RWPE1 (cell line): ENCODE results near the gene EFHC1.

Experiments
- CTCF ChIA-PET: fragments of 350-600 bp; sonication (Branson Sonifier 250); formaldehyde crosslinking; extraction: SDS; loops from one replicate; lab custom pipeline; 2021; lab: Yijun Ruan, JAX
- POLR2A ChIA-PET: fragments of 400-600 bp; formaldehyde crosslinking; extraction: SDS; loops from one replicate; lab custom pipeline; 2020; ENCODE audit warnings: antibody characterized with exemption; ENCODE audit not compliant: low non-redundant PET; lab: Yijun Ruan, JAX
- DNase-seq: peaks from one replicate; pipeline ENCODE4 v3.0.0; 2012; ENCODE audit warnings: low spot score
- H3K27ac ChIP-seq: fragments of 450-650 bp; 2 replicates; pipeline ENCODE4 v1.5.1; 2017
- TF ChIP-seq, protein P1 (sequence below): fragments of 450-650 bp; conservative IDR thresholded peaks from 2 replicates; pipeline ENCODE4 v1.5.1; 2017; ENCODE audit warnings: low read depth, mild to moderate bottlenecking

The EFHC1 gene

DNA sequence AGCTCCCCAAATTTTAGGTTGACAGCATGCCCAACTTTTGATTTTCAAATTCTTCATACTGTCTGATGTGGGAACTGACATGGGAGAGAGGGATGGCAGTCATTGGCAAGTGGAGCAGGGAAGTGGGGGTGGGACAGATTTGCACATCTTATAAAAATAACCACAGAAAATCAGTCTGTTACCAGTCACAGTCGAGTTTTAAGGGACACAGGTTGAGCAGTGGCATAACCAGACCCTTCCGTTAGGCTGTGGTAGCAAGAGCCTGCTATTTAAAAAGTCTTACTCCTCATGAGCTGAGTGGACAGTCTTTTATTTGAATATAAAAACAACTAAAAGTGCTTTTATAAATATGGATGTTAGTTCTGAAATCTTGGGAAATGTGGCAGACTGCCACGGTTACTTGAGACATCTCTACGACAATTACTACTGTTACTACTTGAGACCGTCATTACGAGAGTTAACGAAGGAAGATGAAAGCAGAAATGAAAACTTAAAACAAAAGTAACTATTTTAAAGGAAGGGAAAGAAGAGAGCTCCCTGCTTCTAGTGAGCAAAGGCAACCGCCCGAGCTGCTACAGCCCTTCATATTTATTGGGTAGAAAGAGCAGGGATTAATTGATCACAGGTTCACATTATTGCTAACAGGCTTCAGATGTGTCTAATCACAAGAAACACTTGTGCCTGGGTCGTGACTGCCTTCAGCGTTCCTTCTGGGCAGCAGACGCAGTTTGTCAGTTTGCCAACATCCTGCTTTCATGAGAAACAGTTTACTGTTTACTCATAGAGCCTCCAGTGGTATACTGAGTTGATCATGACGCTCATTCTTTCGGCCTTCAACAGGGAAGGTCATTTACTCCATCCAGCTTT lies 71.3 kb downstream of the EFHC1 start:
- CTCF ChIA-PET: no interaction called here
- TF ChIP-seq, protein P1, sequence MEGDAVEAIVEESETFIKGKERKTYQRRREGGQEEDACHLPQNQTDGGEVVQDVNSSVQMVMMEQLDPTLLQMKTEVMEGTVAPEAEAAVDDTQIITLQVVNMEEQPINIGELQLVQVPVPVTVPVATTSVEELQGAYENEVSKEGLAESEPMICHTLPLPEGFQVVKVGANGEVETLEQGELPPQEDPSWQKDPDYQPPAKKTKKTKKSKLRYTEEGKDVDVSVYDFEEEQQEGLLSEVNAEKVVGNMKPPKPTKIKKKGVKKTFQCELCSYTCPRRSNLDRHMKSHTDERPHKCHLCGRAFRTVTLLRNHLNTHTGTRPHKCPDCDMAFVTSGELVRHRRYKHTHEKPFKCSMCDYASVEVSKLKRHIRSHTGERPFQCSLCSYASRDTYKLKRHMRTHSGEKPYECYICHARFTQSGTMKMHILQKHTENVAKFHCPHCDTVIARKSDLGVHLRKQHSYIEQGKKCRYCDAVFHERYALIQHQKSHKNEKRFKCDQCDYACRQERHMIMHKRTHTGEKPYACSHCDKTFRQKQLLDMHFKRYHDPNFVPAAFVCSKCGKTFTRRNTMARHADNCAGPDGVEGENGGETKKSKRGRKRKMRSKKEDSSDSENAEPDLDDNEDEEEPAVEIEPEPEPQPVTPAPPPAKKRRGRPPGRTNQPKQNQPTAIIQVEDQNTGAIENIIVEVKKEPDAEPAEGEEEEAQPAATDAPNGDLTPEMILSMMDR: no peak
- no peak overlapping the region for H3K27ac ChIP-seq
- no peak for DNase-seq
- POLR2A ChIA-PET: no interaction called here

DNA sequence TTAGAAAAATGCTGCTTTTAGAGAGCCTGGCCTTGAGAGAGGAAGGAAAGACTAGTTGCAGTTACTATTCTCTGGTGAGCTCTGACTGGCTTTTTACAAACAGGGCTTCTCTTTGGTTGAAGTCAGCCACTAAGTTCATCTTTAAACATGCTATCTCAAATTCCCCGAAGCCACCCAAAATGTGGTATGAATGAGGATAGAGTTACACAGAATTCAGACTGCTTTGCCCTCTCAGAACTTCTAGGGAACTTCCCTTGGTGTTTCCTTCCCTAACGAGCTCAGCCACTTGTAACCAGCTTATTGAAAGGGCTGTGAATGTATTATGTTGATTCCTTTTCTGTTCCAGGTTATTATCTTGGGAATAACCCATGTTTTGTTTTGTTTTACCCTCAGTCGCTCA lies 73.5 kb downstream of the EFHC1 start:
- CTCF ChIA-PET: no interaction called here
- no peak for DNase-seq
- no peak overlapping the region for H3K27ac ChIP-seq
- POLR2A ChIA-PET: no interaction called here
- TF ChIP-seq, protein P1: no peak

DNA sequence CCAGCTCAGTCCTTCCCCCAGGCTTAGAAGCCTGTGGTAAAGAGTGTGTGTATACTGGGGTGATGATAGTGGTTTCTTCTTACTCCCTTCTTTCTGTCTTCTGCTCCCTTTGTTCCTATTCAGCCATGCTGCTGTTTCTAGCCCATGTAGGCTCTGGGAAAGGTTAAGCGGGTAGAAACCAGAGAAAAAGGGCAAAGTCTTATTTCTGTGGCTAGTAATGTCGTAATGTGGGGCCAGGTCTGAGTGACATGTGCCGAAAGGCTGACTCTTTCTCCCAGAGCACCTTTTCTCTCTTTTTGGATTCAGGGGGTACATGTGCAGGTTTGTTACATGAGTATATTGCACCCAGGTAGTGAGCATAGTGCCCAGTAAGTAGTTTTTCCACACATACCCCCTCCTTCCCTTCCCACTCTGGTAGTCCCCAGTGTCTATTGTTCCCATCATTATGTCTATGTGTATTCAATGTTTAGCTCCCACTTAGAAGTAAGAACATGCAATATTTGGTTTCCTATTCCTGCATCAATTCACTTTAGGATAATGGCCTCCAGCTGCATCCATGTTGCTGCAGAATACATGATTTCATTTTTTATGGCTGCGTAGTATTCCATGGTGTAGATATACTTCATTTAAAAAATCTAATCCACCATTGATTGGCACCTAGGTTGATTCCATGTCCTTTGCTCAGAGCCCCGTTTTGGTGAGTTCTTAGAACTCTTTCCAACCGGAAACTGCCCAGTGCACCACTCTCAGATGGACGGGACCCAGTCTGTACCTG lies 74.3 kb downstream of the EFHC1 start:
- no peak overlapping the region for H3K27ac ChIP-seq
- DNase-seq: no peak
- POLR2A ChIA-PET: no interaction called here
- TF ChIP-seq, protein P1: no peak
- CTCF ChIA-PET: no interaction called here

DNA sequence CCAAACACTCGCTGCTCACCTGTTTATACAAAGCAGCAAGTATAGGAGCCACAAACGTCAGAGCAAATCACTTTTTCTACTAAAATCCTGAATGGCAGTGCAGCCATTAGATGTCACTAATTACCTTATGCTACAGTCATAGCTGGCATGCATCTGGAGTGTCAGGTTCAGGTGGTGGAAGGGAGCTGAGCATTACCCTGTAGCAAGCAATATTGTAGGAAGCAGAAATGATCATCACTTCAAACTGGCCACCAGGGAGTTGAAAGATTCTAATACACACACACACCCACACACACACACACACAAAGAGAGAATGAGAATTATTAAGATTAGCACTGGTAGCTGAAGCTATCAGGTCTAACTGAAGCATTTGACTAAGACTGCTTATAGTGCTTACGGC lies 75.8 kb downstream of the EFHC1 start:
- no peak for DNase-seq
- ChIA-PET CTCF (interaction anchor here (0.8 kb wide), 1 partner anchor 89 kb away, joined by 3 read pairs; no protein-coding TSS in a partner anchor), POLR2A (no interaction called here)
- TF ChIP-seq, protein P1: no peak
- H3K27ac ChIP-seq: no peak overlapping the region

DNA sequence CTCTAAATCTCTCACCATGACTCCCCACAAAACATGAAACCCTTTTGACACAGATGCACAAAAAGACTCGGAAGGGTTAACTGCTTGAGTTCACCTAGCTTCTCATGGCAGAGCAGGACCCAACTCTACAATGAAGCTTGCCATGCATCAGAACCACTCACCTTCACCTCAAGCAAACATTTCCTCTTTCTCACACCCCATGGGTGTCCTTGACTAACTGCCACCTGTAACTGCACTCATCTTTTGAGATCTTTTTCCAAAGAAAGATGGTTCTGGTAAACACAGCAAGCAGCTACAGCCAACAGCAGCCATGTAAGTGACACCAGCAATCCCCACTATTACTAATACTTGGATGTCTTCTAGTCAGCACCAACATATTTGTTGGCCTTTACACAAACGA lies 76.5 kb downstream of the EFHC1 start:
- CTCF ChIA-PET: no interaction called here
- no peak overlapping the region for H3K27ac ChIP-seq
- POLR2A ChIA-PET: no interaction called here
- TF ChIP-seq, protein P1: no peak
- DNase-seq: no peak

DNA sequence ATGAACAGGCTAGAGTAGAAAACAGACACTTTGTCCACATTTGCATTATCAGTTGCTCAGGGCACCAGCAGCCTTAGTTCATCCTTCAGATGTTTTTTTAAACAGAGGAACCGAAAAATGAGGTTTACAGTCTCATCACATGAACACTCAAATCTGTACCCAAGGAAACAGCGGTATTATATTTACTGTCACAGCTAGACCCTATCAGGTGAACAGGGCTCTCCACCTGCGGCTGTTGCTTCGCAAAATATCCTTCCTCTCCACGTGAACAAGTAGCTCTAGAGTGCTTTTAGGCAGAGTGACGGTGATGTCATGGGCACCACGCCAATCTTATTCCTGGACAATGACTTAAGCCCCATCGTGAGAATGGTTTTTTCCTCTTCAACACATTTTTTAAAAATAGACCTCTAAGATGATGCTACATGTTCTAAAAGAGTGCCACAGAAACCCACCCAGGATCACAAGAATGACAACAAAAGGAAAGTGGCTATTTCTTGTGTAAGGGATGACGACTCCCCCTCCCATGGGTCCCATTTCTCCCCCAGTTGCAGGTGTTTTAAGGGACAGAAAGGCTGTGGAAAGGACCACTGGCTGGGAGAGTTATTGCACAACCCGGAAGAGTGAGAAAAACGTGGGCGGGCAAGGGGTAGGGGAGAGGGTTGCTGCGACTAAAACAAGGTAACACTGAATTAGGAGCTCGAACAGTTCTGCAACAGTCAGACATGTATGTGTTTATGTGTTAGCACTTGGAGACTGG lies 77.7 kb downstream of the EFHC1 start:
- DNase-seq: no peak

More for the DNA sequence above, 77.7 kb downstream of the EFHC1 start:
- CTCF ChIA-PET: no interaction called here
- POLR2A ChIA-PET: no interaction called here
- TF ChIP-seq, protein P1: no peak
- H3K27ac ChIP-seq: no peak overlapping the region; the same call in 1 of the 2 replicates
